H54 (cell line): ENCODE measurements around the gene TTC9C.
"Not testable (repeated sequence)": the region's sequence is repeated elsewhere in the genome, so short reads cannot be mapped to it uniquely, and the experiment has no call there.

Experiments
- DNase-seq: peaks from one replicate; pipeline ENCODE4 v3.0.0; 2011; ENCODE audit warnings: low spot score, mixed read lengths; ENCODE audit not compliant: insufficient read length
- FAIRE-seq: peaks from 3 replicates; lab custom pipeline; 2011; peaks lifted over from hg19 to GRCh38; lab: Jason Lieb, UNC
- POLR2A ChIP-seq: IDR thresholded peaks from 2 replicates; pipeline ENCODE4 v1.6.1; 2011; ENCODE audit warnings: low read depth, mild to moderate bottlenecking, low read length

TTC9C gene

GRCh38 chr11:62716206-62716605 is 12.1 kb upstream of the TTC9C start:
- DNase-seq (no peak), FAIRE-seq (no peak)
- no peak for TF ChIP-seq POLR2A

- TF ChIP-seq POLR2A, result no peak
- FAIRE-seq, result no peak
- DNase-seq, result no peak
Measured at GRCh38 chr11:62716816-62717215, 11.5 kb upstream of the TTC9C start.

GRCh38 chr11:62719302-62719978 is 8.8 kb upstream of the TTC9C start:
- FAIRE-seq (no peak), DNase-seq (no peak)
- no peak for TF ChIP-seq POLR2A

- DNase-seq (no peak), FAIRE-seq (no peak)
- TF ChIP-seq POLR2A, result no peak
Measured at GRCh38 chr11:62721994-62722393, 6.3 kb upstream of the TTC9C start.

- no peak for TF ChIP-seq POLR2A
- FAIRE-seq, result no peak
Measured at GRCh38 chr11:62724171-62724570, 4.1 kb upstream of the TTC9C start.

GRCh38 chr11:62725646-62726045 is 2.6 kb upstream of the TTC9C start:
- FAIRE-seq (no peak), DNase-seq (no peak)
- TF ChIP-seq POLR2A, result no peak

More at GRCh38 chr11:62724171-62724570, 4.1 kb upstream of the TTC9C start:
- DNase-seq, result no peak

- no peak for TF ChIP-seq POLR2A
- FAIRE-seq, result no peak
- no peak for DNase-seq
Measured at GRCh38 chr11:62726156-62726914, 2.0 kb upstream of the TTC9C start.

GRCh38 chr11:62726915-62727164 is 1.4 kb upstream of the TTC9C start:
- DNase-seq, result no peak
- FAIRE-seq, result no peak
- TF ChIP-seq POLR2A, result no peak

- DNase-seq (peak; percentile 96), FAIRE-seq (no peak)
- peak; percentile 73 for TF ChIP-seq POLR2A
Measured at GRCh38 chr11:62727165-62727871, 968 bp upstream of the TTC9C start, which contains the start of gene HNRNPUL2. TSS of gene HNRNPUL2 (minus strand) at chr11:62727457. CDS start at chr11:62727156, 301 bp downstream.

GRCh38 chr11:62727872-62728170 is 465 bp upstream of the TTC9C start:
- no peak for TF ChIP-seq POLR2A
- DNase-seq (peak; percentile 63), FAIRE-seq (no peak)

GRCh38 chr11:62730076-62730475 is 1.8 kb downstream of the TTC9C start:
- not testable (repeated sequence) for DNase-seq, FAIRE-seq

GRCh38 chr11:62732830-62733229 is 4.5 kb downstream of the TTC9C start:
- no peak for FAIRE-seq
- DNase-seq, result no peak
- TF ChIP-seq POLR2A, result no peak

- FAIRE-seq (no peak), DNase-seq (no peak)
- TF ChIP-seq POLR2A, result no peak
Measured at GRCh38 chr11:62737196-62737595, 8.9 kb downstream of the TTC9C start.

GRCh38 chr11:62747475-62748160 is 19.3 kb downstream of the TTC9C start:
- FAIRE-seq, result no peak
- no peak for TF ChIP-seq POLR2A
- DNase-seq, result no peak

GRCh38 chr11:62749931-62750330 is 21.6 kb downstream of the TTC9C start:
- not testable (repeated sequence) for FAIRE-seq, DNase-seq
